A549 treated with Mapracorat at 1 μM for 4 hours (cell line): Measurements from ENCODE around the gene USP9Y. TPM values are rescaled to one million over a fixed set of nuclear protein-coding genes. Genes with fewer than 3 reads are reported as not detected.

Source experiments
- total RNA-seq: library from RNA; stranded (reverse); fragments of 200-300 nt; extraction: Qiagen RNA extraction; gene quantifications from 5 replicates; pipeline ENCODE4 v1.2.3, GENCODE V29; 2022

USP9Y gene
- 3.9 to 5.4 TPM (median 4.2 TPM) in 5 replicates for total RNA-seq

GRCh38 chrY:12701181-12701695, at the start of gene USP9Y:
Gene USP9Y (plus strand): TSS chrY:12701231. CDS start chrY:12709448, 8,217 bp downstream.

GRCh38 chrY:12904618-12905516, 203.8 kb downstream of the USP9Y start, which contains the start of gene DDX3Y:
Gene DDX3Y (plus strand): TSS chrY:12904868. CDS start chrY:12904937, 69 bp downstream.

Other genes with a start within 250 kb of the USP9Y start
- 18.5 to 24.5 TPM (median 21.9 TPM) in 5 replicates for gene DDX3Y, start 203.6 kb downstream of the USP9Y start, total RNA-seq